ENCODE data around the gene TTL.

DNA sequence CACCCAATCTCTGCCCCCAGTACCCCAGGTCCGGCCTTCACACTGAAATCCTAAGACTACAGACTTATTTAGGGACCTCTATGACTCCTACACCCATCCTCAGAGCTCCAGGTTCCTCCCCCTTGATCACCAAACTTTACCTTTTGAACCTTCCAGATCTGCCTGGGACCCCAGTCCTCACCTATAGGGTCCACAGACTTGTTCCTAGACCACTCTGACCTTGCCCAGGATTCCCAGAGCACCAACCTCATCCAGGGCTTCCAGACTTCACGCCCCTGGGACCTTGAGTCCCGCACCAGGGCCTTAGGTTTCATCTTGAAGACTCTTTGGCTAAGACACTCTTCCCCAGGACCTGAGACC, 102.9 kb downstream of the TTL start:
- TF ChIP-seq POLR2A (IDR thresholded peaks at IDR 0.05), result no peak
- TF ChIP-seq, protein P1, sequence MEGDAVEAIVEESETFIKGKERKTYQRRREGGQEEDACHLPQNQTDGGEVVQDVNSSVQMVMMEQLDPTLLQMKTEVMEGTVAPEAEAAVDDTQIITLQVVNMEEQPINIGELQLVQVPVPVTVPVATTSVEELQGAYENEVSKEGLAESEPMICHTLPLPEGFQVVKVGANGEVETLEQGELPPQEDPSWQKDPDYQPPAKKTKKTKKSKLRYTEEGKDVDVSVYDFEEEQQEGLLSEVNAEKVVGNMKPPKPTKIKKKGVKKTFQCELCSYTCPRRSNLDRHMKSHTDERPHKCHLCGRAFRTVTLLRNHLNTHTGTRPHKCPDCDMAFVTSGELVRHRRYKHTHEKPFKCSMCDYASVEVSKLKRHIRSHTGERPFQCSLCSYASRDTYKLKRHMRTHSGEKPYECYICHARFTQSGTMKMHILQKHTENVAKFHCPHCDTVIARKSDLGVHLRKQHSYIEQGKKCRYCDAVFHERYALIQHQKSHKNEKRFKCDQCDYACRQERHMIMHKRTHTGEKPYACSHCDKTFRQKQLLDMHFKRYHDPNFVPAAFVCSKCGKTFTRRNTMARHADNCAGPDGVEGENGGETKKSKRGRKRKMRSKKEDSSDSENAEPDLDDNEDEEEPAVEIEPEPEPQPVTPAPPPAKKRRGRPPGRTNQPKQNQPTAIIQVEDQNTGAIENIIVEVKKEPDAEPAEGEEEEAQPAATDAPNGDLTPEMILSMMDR (IDR thresholded peaks at IDR 0.05), result no peak

Data from uterus (tissue), 2 donors.